Measurements from ENCODE around the gene PCGF3.

- TF ChIP-seq KLF10 (CRISPR knock-in tag; IDR thresholded peaks at IDR 0.05) (no peak), HDAC2 (IDR thresholded peaks at IDR 0.05) (no peak), CTCF (IDR thresholded peaks at IDR 0.05 in 2 of 3, conservative IDR thresholded peaks at IDR 0.05 in 1 of 3; ENCODE audit: insufficient read depth in 2 of 3, low read depth in 1 of 3, low read length in 3 of 3) (no peak)
These were observed 67.1 kb downstream of the PCGF3 start for GRCh38 chr4:772776-773175.

Measured in K562 (cell line).